H1 (cell line): ENCODE results near the gene FGB. TPM values are rescaled to one million over a fixed set of nuclear protein-coding genes. Genes with fewer than 3 reads are reported as not detected.
A peak's percentile ranks its signal among the peaks of the same experiment; 100 is the strongest.

Source experiments
- CTCF ChIA-PET: fragments of 300-600 bp; sonication (Branson Sonifier 250); formaldehyde crosslinking; loops from one replicate; lab custom pipeline; 2021; ENCODE audit not compliant: partially characterized antibody; lab: Charles Lee
- POLR2A ChIA-PET: fragments of 300-600 bp; sonication (Branson Sonifier 250); formaldehyde crosslinking; loops from one replicate; lab custom pipeline; 2021; ENCODE audit warnings: inconsistent platforms; ENCODE audit not compliant: partially characterized antibody; lab: Charles Lee
- DNase-seq, 2 experiments: peaks; one replicate each; pipeline versions ENCODE4 v3.0.0 to v3.0.0-alpha.2; 2010 to 2022; ENCODE audit warnings: low spot score in 2 of 2, low read depth in 1 of 2, mixed read lengths in 1 of 2
- FAIRE-seq: peaks from 2 replicates; lab custom pipeline; 2011; peaks lifted over from hg19 to GRCh38; lab: Jason Lieb, UNC
- H2AFZ ChIP-seq: 2 replicates; pipeline ENCODE4 v1.8.1; 2012; ENCODE audit warnings: low read length, inconsistent platforms
- H2AK5ac ChIP-seq: 2 replicates; pipeline ENCODE4 v1.6.1; 2013; ENCODE audit warnings: low read depth, low read length
- H2BK120ac ChIP-seq: replicated peaks from 2 replicates; pipeline ENCODE3; 2013; ENCODE audit warnings: low read depth, low read length, inconsistent platforms
- H2BK12ac ChIP-seq: 2 replicates; pipeline ENCODE4 v1.6.1; 2013; ENCODE audit warnings: low read depth, low read length
- H2BK15ac ChIP-seq: 2 replicates; pipeline ENCODE4 v1.6.1; 2013; ENCODE audit warnings: low read length
- H2BK20ac ChIP-seq: 2 replicates; pipeline ENCODE4 v1.6.1; 2013; ENCODE audit warnings: low read length
- H2BK5ac ChIP-seq: 2 replicates; pipeline ENCODE4 v1.6.1; 2013; ENCODE audit warnings: low read depth, low read length
- H3K14ac ChIP-seq: 2 replicates; pipeline ENCODE4 v1.6.1; 2013; ENCODE audit warnings: inconsistent platforms; ENCODE audit not compliant: insufficient read length
- H3K18ac ChIP-seq: 2 replicates; pipeline ENCODE4 v1.6.1; 2013; ENCODE audit warnings: low read length; ENCODE audit errors: extremely low read depth
- H3K23ac ChIP-seq: 2 replicates; pipeline ENCODE4 v1.6.1; 2013; ENCODE audit warnings: inconsistent platforms; ENCODE audit not compliant: insufficient read length
- H3K23me2 ChIP-seq: 2 replicates; pipeline ENCODE4 v1.6.1; 2013; ENCODE audit warnings: low read depth, low read length
- H3K27ac ChIP-seq: 2 replicates; pipeline ENCODE4 v1.6.1; 2011; ENCODE audit warnings: low read depth, low read length, inconsistent platforms
- H3K27me3 ChIP-seq, 4 experiments: replicated peaks in 1 of 4; 1 replicate in 1 of 4; 2 replicates in 3 of 4; pipeline versions ENCODE4 v1.6.1 to v1.8.1; 2011 to 2013; ENCODE audit warnings: low read length in 3 of 4, mild to moderate bottlenecking in 3 of 4, inconsistent platforms in 2 of 4, mixed read lengths in 2 of 4, moderate library complexity in 1 of 4; ENCODE audit not compliant: control insufficient read depth in 3 of 4, insufficient read depth in 3 of 4; ENCODE audit errors: extremely low read depth in 1 of 4
- H3K36me3 ChIP-seq, 4 experiments: 2 replicates each; pipeline versions ENCODE4 v1.6.1 to v1.8.1; 2011 to 2013; ENCODE audit warnings: mild to moderate bottlenecking in 4 of 4, low read length in 3 of 4, moderate library complexity in 2 of 4, control low read depth in 1 of 4, inconsistent platforms in 1 of 4; ENCODE audit not compliant: insufficient read depth in 4 of 4, control insufficient read depth in 2 of 4
- H3K4ac ChIP-seq: replicated peaks from 2 replicates; pipeline ENCODE3; 2013; ENCODE audit warnings: low read length, low read depth, mixed read lengths, inconsistent platforms; ENCODE audit not compliant: insufficient read length
- H3K4me1 ChIP-seq, 4 experiments: replicated peaks in 1 of 4; 1 replicate in 1 of 4; 2 replicates in 3 of 4; pipeline versions ENCODE4 v1.6.1 to v1.8.1; 2011 to 2013; ENCODE audit warnings: low read length in 3 of 4, inconsistent platforms in 2 of 4, mixed read lengths in 1 of 4; ENCODE audit not compliant: insufficient read depth in 4 of 4, control insufficient read depth in 3 of 4
- H3K4me2 ChIP-seq, 2 experiments: 2 replicates each; pipeline versions ENCODE4 v1.6.1 to v1.8.1; 2011 to 2013; ENCODE audit warnings: low read depth in 2 of 2, low read length in 2 of 2, control low read depth in 1 of 2, inconsistent platforms in 1 of 2, mild to moderate bottlenecking in 1 of 2; ENCODE audit not compliant: insufficient read depth in 1 of 2
- H3K4me3 ChIP-seq, 4 experiments: fragments of 200-600, 300-600 bp in 1 of 4; sonication (generic), shearing (Covaris generic), sonication (Bioruptor Twin) in 1 of 4; 2 replicates each; pipeline versions ENCODE4 v1.5.1 to v1.8.1; 2011 to 2016; ENCODE audit warnings: low read length in 4 of 4, low read depth in 3 of 4, control low read depth in 2 of 4, inconsistent platforms in 2 of 4, mild to moderate bottlenecking in 2 of 4, mixed read lengths in 1 of 4, moderate library complexity in 1 of 4; ENCODE audit not compliant: insufficient read depth in 2 of 4; ENCODE audit errors: extremely low read depth in 1 of 4
- H3K56ac ChIP-seq: replicated peaks from 2 replicates; pipeline ENCODE3; 2013; ENCODE audit warnings: low read depth, mild to moderate bottlenecking, mixed read lengths, low read length, inconsistent platforms; ENCODE audit not compliant: insufficient read length
- H3K79me1 ChIP-seq: 2 replicates; pipeline ENCODE4 v1.6.1; 2013; ENCODE audit warnings: low read depth, low read length, control low read depth
- H3K79me2 ChIP-seq, 2 experiments: 2 replicates each; pipeline versions ENCODE4 v1.6.1 to v1.8.1; 2012 to 2013; ENCODE audit warnings: low read length in 2 of 2, mild to moderate bottlenecking in 2 of 2, inconsistent platforms in 1 of 2; ENCODE audit not compliant: insufficient read depth in 2 of 2, control insufficient read depth in 1 of 2
- H3K9ac ChIP-seq, 4 experiments: replicated peaks in 1 of 4; 1 replicate in 1 of 4; 2 replicates in 3 of 4; pipeline versions ENCODE4 v1.6.1 to v1.8.1; 2011 to 2013; ENCODE audit warnings: low read depth in 3 of 4, low read length in 3 of 4, control low read depth in 2 of 4, mild to moderate bottlenecking in 2 of 4, moderate library complexity in 2 of 4, inconsistent platforms in 1 of 4; ENCODE audit errors: extremely low read depth in 1 of 4
- H3K9me3 ChIP-seq, 2 experiments: 2 replicates each; pipeline versions ENCODE4 v1.6.1 to v1.8.1; 2012 to 2013; ENCODE audit warnings: mild to moderate bottlenecking in 2 of 2, moderate library complexity in 2 of 2, control low read depth in 1 of 2, inconsistent platforms in 1 of 2, low read depth in 1 of 2, low read length in 1 of 2, mixed read lengths in 1 of 2; ENCODE audit not compliant: insufficient read depth in 2 of 2
- H4K20me1 ChIP-seq, 2 experiments: replicated peaks in 1 of 2; 2 replicates each; pipeline versions ENCODE3 to v1.8.1; 2011 to 2013; ENCODE audit warnings: inconsistent platforms in 2 of 2, low read length in 2 of 2, mild to moderate bottlenecking in 1 of 2; ENCODE audit not compliant: insufficient read depth in 2 of 2, control insufficient read depth in 1 of 2
- H4K5ac ChIP-seq: 2 replicates; pipeline ENCODE4 v1.6.1; 2013; ENCODE audit warnings: low read length, low read depth, mixed read lengths, inconsistent platforms; ENCODE audit not compliant: insufficient read length
- H4K8ac ChIP-seq: 2 replicates; pipeline ENCODE4 v1.8.0; 2013; ENCODE audit warnings: mild to moderate bottlenecking, moderate library complexity, low read length, inconsistent platforms; ENCODE audit not compliant: insufficient read depth; ENCODE audit errors: extremely low read depth
- H4K91ac ChIP-seq: replicated peaks from 2 replicates; pipeline ENCODE3; 2013; ENCODE audit warnings: low read length, mixed read lengths, inconsistent platforms; ENCODE audit not compliant: insufficient read length
- CEBPB ChIP-seq: IDR thresholded peaks from 2 replicates; pipeline ENCODE4 v1.6.1; 2012; ENCODE audit warnings: low read depth, low read length
- CHD1 ChIP-seq: IDR thresholded peaks from 2 replicates; pipeline ENCODE4 v1.6.1; 2012; ENCODE audit warnings: low read depth, low read length, improper control_type of control experiment
- CHD2 ChIP-seq: IDR thresholded peaks from 2 replicates; pipeline ENCODE4 v1.6.1; 2012; ENCODE audit warnings: low read length, improper control_type of control experiment
- CTBP2 ChIP-seq: IDR thresholded peaks from 2 replicates; pipeline ENCODE4 v1.7.0; 2011; ENCODE audit warnings: borderline replicate concordance, mild to moderate bottlenecking, moderate library complexity, mixed read lengths, low read length; ENCODE audit not compliant: insufficient read depth, insufficient read length
- EP300 ChIP-seq, 2 experiments: IDR thresholded peaks; 1 replicate in 1 of 2; 2 replicates in 1 of 2; pipeline ENCODE4 v1.6.1; 2011 to 2012; ENCODE audit warnings: low read depth in 2 of 2, low read length in 2 of 2, mild to moderate bottlenecking in 2 of 2, borderline replicate concordance in 1 of 2, inconsistent platforms in 1 of 2, moderate library complexity in 1 of 2
- FOSL1 ChIP-seq: IDR thresholded peaks from 2 replicates; pipeline ENCODE4 v1.6.1; 2011; ENCODE audit warnings: mild to moderate bottlenecking, low read depth, low read length, moderate library complexity; ENCODE audit not compliant: insufficient read depth
- HDAC6 ChIP-seq: IDR thresholded peaks from one replicate; pipeline ENCODE4 v1.7.1; 2012; ENCODE audit warnings: low read depth, mild to moderate bottlenecking, inconsistent platforms, low read length, moderate library complexity
- JUND ChIP-seq: IDR thresholded peaks from 2 replicates; pipeline ENCODE4 v1.6.1; 2011; ENCODE audit warnings: mild to moderate bottlenecking, improper control_type of control experiment, low read length
- NRF1 ChIP-seq: IDR thresholded peaks from 2 replicates; pipeline ENCODE4 v1.6.1; 2011; ENCODE audit warnings: mild to moderate bottlenecking, low read depth, low read length, improper control_type of control experiment
- RBBP5 ChIP-seq: IDR thresholded peaks from 2 replicates; pipeline ENCODE4 v1.7.1; 2012; ENCODE audit warnings: low read depth, mild to moderate bottlenecking, inconsistent platforms, low read length, moderate library complexity, borderline replicate concordance
- RXRA ChIP-seq: IDR thresholded peaks from 2 replicates; pipeline ENCODE4 v1.6.1; 2011; ENCODE audit warnings: low read depth, mild to moderate bottlenecking, low read length, moderate library complexity; ENCODE audit not compliant: insufficient read depth
- SP1 ChIP-seq: IDR thresholded peaks from 2 replicates; pipeline ENCODE4 v1.6.1; 2011; ENCODE audit warnings: low read depth, low read length
- WGBS, 2 experiments: shearing (Covaris generic) in 1 of 2; methylation state at CpG; one replicate each; pipeline versions ENCODE4 v1.1.6 to v1.1.7; 2013 to 2015; ENCODE audit warnings: low lambda C conversion rate in 2 of 2, mixed read lengths in 2 of 2, inconsistent platforms in 1 of 2, low coverage in 1 of 2, missing lambda C conversion rate in 1 of 2; ENCODE audit not compliant: insufficient replicate concordance in 2 of 2, insufficient coverage in 1 of 2, insufficient read length in 1 of 2; ENCODE audit errors: extremely low coverage in 1 of 2, missing lambda C conversion rate in 1 of 2; 5-methylcytosine and 5-hydroxymethylcytosine counted together
- polyA plus RNA-seq, 7 experiments: library from polyadenylated mRNA; depleted of rRNA in 3 of 7; stranded (reverse) in 5 of 7; unstranded in 2 of 7; fragments of >200 nt in 5 of 7; fragments of 200-250 nt in 2 of 7; gene quantifications; 1 replicate in 5 of 7; 2 replicates in 1 of 7; 4 replicates in 1 of 7; pipeline versions ENCODE4 v1.2.1 to v1.2.3, GENCODE V29; 2011 to 2013; ENCODE audit warnings: missing spikeins in 2 of 7, mixed read lengths in 2 of 7
- total RNA-seq: library from RNA; stranded (reverse); fragmentation: NEBNext Ultra II Directional; extraction: Animal tissue kit (Norgen Biotek cat#: 25700); gene quantifications from 2 replicates; pipeline ENCODE4 v1.2.1, GENCODE V29; 2021
- TF ChIP-seq, protein P1 (sequence below): IDR thresholded peaks from 2 replicates; pipeline ENCODE4 v1.6.1; 2011; ENCODE audit warnings: low read length, improper control_type of control experiment

Gene FGB
- total and polyA plus RNA-seq, 2 of the 8 experiments (the other 6 are each of a cell fraction or from before 2014, with no cell fraction given): not detected

- H3K79me2 ChIP-seq: no peaks in the 10 kb centered on the region
- no peak overlapping the region for H2BK15ac ChIP-seq
- H3K4ac ChIP-seq: no peak overlapping the region
- H3K14ac ChIP-seq: no peak overlapping the region
- no peak overlapping the region for H2BK12ac ChIP-seq
- no peak overlapping the region for H2BK20ac ChIP-seq
- H2BK120ac ChIP-seq: peak overlapping the region; percentile 47
- FAIRE-seq (no peak), DNase-seq (no peak)
- H4K20me1 ChIP-seq: no peaks in the 10 kb centered on the region
- no peak overlapping the region for H4K91ac ChIP-seq
- H2BK5ac ChIP-seq: no peak overlapping the region
- ChIA-PET CTCF (interaction anchor here (0.6 to 6.7 kb wide), 9 partner anchors 11 to 1419 kb away, joined by 3 to 47 read pairs (median 4); no protein-coding TSS in a partner anchor), POLR2A (no interaction called here)
- no peak overlapping the region for H3K18ac ChIP-seq
- H3K4me2 ChIP-seq: no peak overlapping the region
- no peaks in the 10 kb centered on the region for H3K4me1 ChIP-seq
- no peaks in the 10 kb centered on the region for H3K27me3 ChIP-seq
- H3K36me3 ChIP-seq: no peaks in the 10 kb centered on the region
- H2AK5ac ChIP-seq: no peak overlapping the region
- H4K8ac ChIP-seq: no peak overlapping the region
- no peak overlapping the region for H3K23ac ChIP-seq
- no peak overlapping the region for H3K4me3 ChIP-seq
- no peak overlapping the region for H3K9ac ChIP-seq
- no peak overlapping the region for H2AFZ ChIP-seq
- no peaks in the 10 kb centered on the region for H3K9me3 ChIP-seq
- H3K27ac ChIP-seq: no peak overlapping the region
- no peaks in the 10 kb centered on the region for H3K79me1 ChIP-seq
- 91% methylated on average over 5 of the region's 5 CpGs; no CpG with 5 or more reads in 1 of the 2 experiments for WGBS, 2 experiments
- no peak overlapping the region for H3K56ac ChIP-seq
- H3K23me2 ChIP-seq: no peaks in the 10 kb centered on the region
- H4K5ac ChIP-seq: no peak overlapping the region
- TF ChIP-seq RBBP5 (no peak), CEBPB (no peak), CTBP2 (no peak), RXRA (no peak), CHD1 (no peak), CHD2 (no peak), NRF1 (no peak), EP300 (IDR thresholded peaks at IDR 0.05; ENCODE audit: borderline replicate concordance in 1 of 2, low read depth in 2 of 2, low read length in 2 of 2) (no peak), FOSL1 (no peak), SP1 (no peak), HDAC6 (no peak), JUND (no peak)
- TF ChIP-seq, protein P1, sequence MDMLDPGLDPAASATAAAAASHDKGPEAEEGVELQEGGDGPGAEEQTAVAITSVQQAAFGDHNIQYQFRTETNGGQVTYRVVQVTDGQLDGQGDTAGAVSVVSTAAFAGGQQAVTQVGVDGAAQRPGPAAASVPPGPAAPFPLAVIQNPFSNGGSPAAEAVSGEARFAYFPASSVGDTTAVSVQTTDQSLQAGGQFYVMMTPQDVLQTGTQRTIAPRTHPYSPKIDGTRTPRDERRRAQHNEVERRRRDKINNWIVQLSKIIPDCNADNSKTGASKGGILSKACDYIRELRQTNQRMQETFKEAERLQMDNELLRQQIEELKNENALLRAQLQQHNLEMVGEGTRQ: no peak
Measured at GRCh38 chr4:154569584-154569983, 6.8 kb downstream of the FGB start.
